GM21390 (cell line): Measurements from ENCODE around the gene MOK.

ENCODE experiments used
- ATAC-seq: cut with Tn5 transposase; IDR thresholded peaks from one replicate; pipeline ENCODE4 v1.9.1; 2021; ENCODE audit not compliant: unreplicated experiment

MOK gene

DNA sequence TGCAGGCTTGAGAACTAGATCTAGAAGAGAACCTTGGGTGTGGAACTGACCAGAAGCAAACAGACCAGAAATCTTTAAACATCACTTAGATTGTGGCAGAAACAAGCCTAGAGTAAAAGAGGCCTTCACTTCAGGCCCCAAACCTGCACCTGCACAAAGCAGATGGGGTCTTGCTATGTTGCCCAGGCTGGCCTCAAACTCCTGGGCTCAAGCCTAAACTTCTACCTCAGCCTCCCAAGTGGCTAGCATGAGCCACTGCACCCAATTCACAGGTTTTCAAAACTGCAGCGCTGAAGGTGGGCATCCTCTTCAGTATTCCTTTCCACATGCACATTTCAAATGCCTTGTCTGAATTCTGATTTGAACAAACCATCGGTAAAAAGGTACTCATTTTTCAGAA lies 19.9 kb downstream of the MOK start:
- no peak for ATAC-seq

DNA sequence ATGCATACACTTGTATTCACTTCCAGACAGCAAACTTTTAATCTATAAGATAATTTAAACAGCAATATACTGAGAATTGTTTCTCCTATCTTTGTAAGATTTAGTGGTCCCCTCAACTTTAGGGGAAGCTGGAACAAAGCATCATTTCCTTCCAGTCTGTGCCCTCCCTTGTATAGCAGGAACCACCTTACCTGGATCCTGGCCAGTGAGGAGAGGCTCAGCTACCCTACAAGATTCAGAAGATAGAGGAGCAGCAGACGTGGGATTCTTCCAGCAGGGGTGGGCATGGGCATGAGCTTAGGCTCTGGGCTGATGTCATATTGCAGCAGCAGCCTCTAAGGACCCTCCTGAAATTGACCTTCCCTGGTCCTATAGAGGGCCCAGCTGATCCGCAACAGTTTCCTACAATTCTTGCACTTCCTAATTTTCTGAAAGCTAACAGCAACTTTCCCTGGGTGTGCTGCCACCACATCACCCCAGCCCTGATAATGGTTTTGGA lies 21.3 kb downstream of the MOK start:
- ATAC-seq = no peak

GRCh38 chr14:102282751-102283465 lies 22.1 kb downstream of the MOK start:
- ATAC-seq = no peak

GRCh38 chr14:102280376-102280962 lies 24.5 kb downstream of the MOK start:
- ATAC-seq = no peak

DNA sequence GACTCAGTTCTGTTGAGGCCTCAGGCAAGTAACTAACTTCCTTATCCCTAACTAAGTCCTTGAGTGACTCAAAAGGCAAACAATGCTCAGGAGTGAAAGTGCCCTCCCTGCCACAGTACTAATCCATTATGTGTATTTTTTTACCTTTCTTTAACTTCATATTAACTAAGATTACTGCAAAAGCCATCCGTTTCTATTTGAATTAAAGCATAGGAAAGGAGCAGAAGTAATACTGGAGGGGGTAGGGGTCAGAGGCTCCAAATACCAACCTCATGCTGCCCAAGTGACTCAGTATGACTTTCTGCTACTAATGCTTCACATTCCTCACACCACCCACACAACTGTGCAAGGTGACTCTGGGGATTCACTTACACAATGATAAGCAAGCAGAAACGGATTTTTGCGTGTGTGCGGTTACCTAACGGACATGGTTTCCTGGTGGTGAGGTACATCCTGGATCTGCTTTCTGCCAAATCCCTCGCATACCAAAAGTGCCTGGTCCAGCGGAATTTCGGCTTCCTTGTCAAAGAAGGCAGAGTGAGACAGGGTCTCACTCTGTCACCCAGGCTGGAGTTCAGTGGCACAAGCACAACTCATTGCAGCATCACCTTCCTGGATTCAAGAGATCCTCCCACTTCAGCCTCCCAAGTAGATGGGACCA lies 25.1 kb downstream of the MOK start:
- ATAC-seq = no peak

GRCh38 chr14:102279282-102279681 lies 25.7 kb downstream of the MOK start:
- ATAC-seq = no peak

DNA sequence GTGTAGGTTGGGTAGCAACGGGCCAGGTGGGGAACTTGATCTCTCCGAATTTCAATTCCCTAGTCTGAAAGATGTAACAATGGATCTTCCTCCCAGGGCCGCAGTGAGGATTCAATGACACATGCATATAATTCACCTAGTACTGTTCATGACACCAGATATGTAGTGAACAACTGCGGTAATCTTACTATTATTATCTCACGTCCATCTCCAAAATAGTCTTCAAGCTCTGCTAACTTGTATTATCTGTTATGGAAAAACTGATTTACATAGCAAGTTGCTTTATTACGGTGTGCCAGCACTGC lies 26.4 kb downstream of the MOK start:
- ATAC-seq = no peak

- no peak for ATAC-seq
Observed at GRCh38 chr14:102277874-102278630, 26.9 kb downstream of the MOK start.

DNA sequence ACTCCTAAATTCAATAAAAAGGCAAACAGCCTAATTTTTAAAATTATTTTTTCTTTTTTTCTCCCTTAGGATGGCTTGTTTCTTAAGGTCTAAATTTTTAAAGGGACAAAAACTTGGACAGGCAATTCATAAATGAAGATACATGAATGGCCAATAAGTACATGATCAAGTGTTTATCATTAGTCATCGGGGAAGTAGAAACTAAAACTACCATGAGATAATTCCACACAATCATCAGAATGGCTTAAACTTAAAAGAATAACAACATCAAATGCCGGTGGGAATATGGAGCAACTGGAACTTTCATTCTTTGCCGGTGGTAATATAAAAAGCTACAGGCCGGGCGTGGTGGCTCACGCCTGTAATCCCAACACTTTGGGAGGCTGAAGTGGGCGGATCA lies 29.1 kb downstream of the MOK start:
- no peak for ATAC-seq

DNA sequence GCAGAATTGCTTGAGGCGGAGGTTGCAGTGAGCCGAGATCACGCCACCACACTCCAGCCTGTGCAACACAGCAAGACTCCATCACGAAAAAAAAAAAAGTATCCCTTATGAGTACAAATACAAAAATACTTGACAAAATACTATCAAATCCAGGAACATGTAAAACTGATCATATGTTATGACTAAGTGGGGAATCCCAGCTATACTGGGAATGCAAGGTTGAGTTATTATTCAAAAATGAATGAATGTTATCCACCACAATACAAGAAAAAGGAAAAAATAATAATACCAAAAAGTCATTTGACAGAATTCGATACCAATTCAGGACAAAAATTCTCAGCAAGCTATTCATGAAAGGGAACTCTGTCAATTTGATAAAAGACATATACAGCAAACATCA lies 32.6 kb downstream of the MOK start:
- no peak for ATAC-seq

DNA sequence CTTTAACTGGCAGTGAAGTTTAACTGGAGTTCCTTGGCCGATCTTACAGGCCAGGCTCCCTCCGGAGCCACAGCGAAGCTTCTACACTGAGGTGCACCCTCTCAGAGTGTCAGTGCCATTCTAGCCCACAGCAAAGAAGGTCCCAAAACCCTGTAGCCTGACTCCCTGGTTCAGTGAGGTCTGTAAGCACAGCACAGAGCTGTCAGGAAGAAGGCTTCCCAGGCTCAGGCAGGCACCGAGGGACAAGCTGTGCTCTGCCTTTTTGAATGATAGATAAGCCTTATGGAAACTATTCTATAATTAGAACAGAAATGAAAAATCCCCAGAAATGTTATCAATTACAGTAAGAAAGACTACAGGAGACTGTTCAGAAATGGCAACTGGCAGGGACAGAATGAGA lies 40.2 kb downstream of the MOK start:
- ATAC-seq = no peak

DNA sequence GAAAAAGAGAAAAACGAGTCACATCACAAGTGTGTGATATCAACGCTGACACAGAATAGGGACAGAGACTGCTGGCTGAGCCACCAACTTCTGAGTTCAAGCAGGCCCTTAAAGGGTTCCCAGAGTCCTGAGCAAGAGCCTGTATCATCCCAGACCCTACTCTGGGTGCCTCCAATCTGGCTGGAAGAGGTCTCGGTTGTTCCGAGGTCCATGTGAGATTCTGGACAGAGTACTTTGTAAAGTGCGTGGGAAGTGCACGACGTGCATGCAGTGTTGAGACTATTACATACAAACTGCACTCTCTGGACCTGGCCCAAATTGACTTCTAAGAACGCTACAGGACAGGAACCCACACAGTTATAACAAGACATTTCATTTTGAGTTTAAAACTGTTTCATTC lies 40.6 kb downstream of the MOK start:
- no peak for ATAC-seq

GRCh38 chr14:102262929-102263462 lies 42.0 kb downstream of the MOK start:
- no peak for ATAC-seq

GRCh38 chr14:102258136-102258535 lies 46.8 kb downstream of the MOK start:
- no peak for ATAC-seq

DNA sequence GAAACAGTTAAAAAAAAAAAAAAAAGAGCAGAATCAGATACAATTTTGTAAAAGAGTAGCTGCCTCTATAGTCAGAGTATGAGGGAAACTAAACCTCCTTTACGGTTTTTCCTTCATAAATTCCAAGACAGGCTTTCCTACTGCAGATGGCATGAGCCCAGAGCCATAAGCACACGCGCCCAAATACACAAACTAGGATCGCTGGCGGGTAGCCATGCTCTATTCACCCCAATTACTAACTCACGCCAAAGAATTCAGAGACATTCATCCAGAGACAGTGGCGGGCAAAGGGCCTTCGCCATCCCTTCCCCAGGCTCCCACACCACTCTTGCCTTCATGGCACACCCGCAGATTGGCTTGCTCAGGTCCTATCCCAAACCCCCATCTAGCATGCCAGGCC lies 48.2 kb downstream of the MOK start:
- no peak for ATAC-seq

- no peak for ATAC-seq
Observed at GRCh38 chr14:102255401-102256190, 49.4 kb downstream of the MOK start.

DNA sequence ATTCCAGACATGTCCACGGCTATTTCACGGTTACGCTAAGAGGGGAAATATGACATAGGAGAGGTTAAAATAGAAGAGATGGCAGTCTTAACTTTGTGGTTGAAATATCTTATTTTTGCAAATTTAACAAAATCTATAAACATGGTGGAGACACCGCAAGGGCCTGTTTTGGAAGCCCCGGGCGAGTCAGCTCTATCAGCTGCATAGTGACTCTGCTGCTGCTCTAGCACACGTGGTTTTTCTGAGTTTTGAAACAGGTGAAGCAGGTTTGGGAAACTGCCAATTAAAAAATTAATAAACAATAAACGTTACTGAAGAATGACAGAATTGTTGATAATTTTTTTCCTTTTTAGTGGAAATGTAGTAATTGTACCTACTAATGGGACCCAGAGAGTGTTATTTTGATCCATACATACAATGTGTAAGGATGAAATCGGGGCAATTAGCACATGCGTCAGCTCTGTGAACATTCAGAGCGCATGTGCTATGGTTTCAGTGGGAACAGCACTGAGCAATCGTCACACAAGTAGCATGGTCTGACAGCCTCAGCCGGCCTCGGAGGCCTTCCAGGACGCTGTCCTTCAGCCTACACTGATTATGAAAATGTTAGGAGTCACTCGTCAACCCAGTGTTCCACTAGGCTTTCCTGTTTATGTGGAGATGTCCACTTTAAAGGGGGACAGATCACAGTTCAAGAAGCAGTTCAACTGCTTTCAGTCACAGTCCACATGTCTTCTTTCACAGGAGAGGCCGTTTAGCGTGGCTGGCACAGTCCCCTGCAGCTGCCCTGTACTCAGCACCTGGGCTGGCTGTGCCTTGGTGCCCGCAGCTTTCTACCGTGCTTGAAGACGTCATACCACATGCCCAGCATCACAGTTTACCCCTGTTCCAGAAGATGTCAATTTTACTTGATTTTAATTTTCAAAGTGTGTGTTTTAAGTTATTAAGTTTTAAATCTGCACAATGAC lies 51.8 kb downstream of the MOK start:
- ATAC-seq = no peak

DNA sequence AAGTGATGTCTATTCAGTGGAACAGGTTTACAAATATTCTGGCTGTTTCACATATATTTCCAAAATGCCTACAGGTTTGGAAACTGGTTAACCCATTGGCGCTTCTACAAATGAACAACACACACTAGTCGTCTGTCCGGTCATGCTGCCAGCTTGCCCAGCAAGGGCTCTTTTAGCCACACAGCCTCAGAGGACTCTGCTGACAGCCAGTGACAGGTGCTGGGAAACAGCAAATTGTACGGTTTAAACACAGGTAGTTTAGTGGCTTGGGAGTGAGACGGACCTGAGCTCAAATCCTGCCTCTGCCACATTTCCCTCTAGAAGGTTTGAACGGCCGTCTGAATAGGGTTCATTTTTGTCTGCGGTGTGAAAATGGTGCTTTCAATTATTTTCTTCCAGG lies 53.8 kb downstream of the MOK start:
- ATAC-seq = no peak

- no peak for ATAC-seq
Observed at GRCh38 chr14:102250636-102251035, 54.3 kb downstream of the MOK start.

GRCh38 chr14:102249981-102250380 lies 55.0 kb downstream of the MOK start:
- ATAC-seq = no peak
